Measurements from ENCODE around the gene SLC7A14.

GRCh38 chr3:170539897-170540296 is 46.0 kb downstream of the SLC7A14 start:
- no peak for TF ChIP-seq POLR2A (IDR thresholded peaks at IDR 0.05; ENCODE audit: low read depth, low read length)
- TF ChIP-seq POLR2AphosphoS5 (IDR thresholded peaks at IDR 0.05; ENCODE audit: low read depth, low read length): no peak
- TF ChIP-seq TAF1 (IDR thresholded peaks at IDR 0.05; ENCODE audit: borderline replicate concordance, low read depth, low read length): no peak
